ENCODE data around the gene PAXIP1.

DNA sequence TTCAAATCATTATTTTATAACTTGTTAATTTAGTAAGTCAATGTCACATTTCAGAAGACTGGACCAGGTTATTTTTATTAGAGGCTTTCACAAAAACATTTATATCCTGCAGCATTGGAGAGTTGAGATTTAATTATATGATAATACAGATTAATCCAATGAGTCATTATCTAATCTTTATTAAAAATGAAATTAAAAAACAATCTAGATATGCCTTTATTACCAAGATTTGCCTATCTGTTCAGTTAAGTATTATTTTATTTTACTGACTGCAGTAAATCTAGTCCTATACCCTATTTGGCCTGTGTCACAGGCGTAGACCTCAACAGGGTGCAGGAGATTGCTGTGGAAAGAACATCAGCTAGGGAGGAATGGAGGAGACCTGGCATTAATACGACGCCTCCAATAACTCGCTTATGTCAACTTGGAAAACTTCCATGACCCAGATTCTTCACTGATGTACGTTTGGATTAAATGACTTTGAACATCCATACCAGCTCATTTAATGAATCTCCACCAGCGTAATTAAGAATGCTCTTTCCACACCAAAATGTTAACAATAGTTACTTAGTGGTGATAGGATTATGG is 18.2 kb downstream of the PAXIP1 start:
- TF ChIP-seq CTCF (IDR thresholded peaks at IDR 0.05) (no peak), POLR2A (IDR thresholded peaks at IDR 0.05) (no peak)

Measured in right lobe of liver (tissue), 4 donors.